Tibial nerve (tissue), 4 donors: Measurements from ENCODE around the gene PVRIG. TPM values are rescaled to one million over a fixed set of nuclear protein-coding genes. Genes with fewer than 3 reads are reported as not detected.
"Not testable (repeated sequence)": the region's sequence is repeated elsewhere in the genome, so short reads cannot be mapped to it uniquely, and the experiment has no call there.

ENCODE experiments used
- DNase-seq, 2 donors: peaks; one replicate each; pipeline ENCODE4 v3.0.0-alpha.2; 2019; ENCODE audit warnings: low spot score in 2 of 2
- H3K27ac ChIP-seq, 4 donors: fragments of 200-600 bp; sonication (generic) in 3 of 4; one replicate each; pipeline ENCODE4 v1.5.1; 2017 to 2019; ENCODE audit warnings: mild to moderate bottlenecking in 1 of 4
- H3K27me3 ChIP-seq, 2 donors: fragments of 200-600 bp; sonication (generic) in 1 of 2; one replicate each; pipeline versions ENCODE4 v1.5.1 to v1.6.0; 2017 to 2019
- H3K36me3 ChIP-seq, 3 donors: fragments of 200-600 bp; sonication (generic); one replicate each; pipeline ENCODE4 v1.5.1; 2018 to 2019
- H3K4me1 ChIP-seq, 4 donors: fragments of 200-600 bp; sonication (generic) in 3 of 4; one replicate each; pipeline ENCODE4 v1.5.1; 2017 to 2019
- H3K4me3 ChIP-seq, 4 donors: fragments of 200-600 bp; sonication (generic) in 3 of 4; one replicate each; pipeline ENCODE4 v1.5.1; 2017 to 2019; ENCODE audit warnings: mild to moderate bottlenecking in 1 of 4, moderate library complexity in 1 of 4
- H3K9me3 ChIP-seq, 4 donors: fragments of 200-600 bp; sonication (generic) in 3 of 4; one replicate each; pipeline ENCODE4 v1.5.1; 2017 to 2019
- EP300 ChIP-seq, 2 donors: sonication (generic); formaldehyde crosslinking; IDR thresholded peaks; one replicate each; pipeline ENCODE4 v1.6.1; 2017; ENCODE audit warnings: antibody characterized with exemption in 2 of 2, mild to moderate bottlenecking in 1 of 2
- POLR2A ChIP-seq, 2 donors: fragments of 450-650 bp; IDR thresholded peaks; one replicate each; pipeline ENCODE4 v1.6.1; 2017; ENCODE audit warnings: antibody characterized with exemption in 2 of 2, mild to moderate bottlenecking in 2 of 2, moderate library complexity in 2 of 2
- WGBS, 2 donors: methylation state at CpG; one replicate each; pipeline ENCODE4 v1.1.5; 2018; 5-methylcytosine and 5-hydroxymethylcytosine counted together
- total RNA-seq, 4 donors: library from RNA; depleted of rRNA; stranded (reverse); fragments of >200 nt; gene quantifications; one replicate each; pipeline ENCODE4 v1.1.0, GENCODE V29; 2016
- TF ChIP-seq, protein P1 (sequence below), 5 experiments: fragments of 200-600 bp in 3 of 5; fragments of 450-650 bp in 2 of 5; sonication (generic) in 3 of 5; IDR thresholded peaks; one replicate each; pipeline ENCODE4 v1.5.1; 2016 to 2019; ENCODE audit warnings: antibody characterized with exemption in 5 of 5, mild to moderate bottlenecking in 3 of 5, moderate library complexity in 2 of 5

The PVRIG gene
- total RNA-seq, 4 donors from 2014 or later, result 0.78 TPM; not detected in 3

GRCh38 chr7:100174582-100174981, 45.2 kb upstream of the PVRIG start:
- no peak for DNase-seq
- Histone ChIP-seq H3K4me3 (no peak overlapping the region), H3K9me3 (no peaks in the 10 kb centered on the region), H3K27ac (no peak overlapping the region), H3K27me3 (peaks cover 0 to 12% of the 10 kb centered on the region in 2 donors), H3K36me3 (no peaks in the 10 kb centered on the region), H3K4me1 (peaks cover 0 to 34% (median 18%) of the 10 kb centered on the region in 4 donors)
- 77 to 83% methylated on average over 5 of the region's 5 CpGs for WGBS, 2 donors
- no peak for TF ChIP-seq EP300 (IDR thresholded peaks at IDR 0.05)
- TF ChIP-seq, protein P1, sequence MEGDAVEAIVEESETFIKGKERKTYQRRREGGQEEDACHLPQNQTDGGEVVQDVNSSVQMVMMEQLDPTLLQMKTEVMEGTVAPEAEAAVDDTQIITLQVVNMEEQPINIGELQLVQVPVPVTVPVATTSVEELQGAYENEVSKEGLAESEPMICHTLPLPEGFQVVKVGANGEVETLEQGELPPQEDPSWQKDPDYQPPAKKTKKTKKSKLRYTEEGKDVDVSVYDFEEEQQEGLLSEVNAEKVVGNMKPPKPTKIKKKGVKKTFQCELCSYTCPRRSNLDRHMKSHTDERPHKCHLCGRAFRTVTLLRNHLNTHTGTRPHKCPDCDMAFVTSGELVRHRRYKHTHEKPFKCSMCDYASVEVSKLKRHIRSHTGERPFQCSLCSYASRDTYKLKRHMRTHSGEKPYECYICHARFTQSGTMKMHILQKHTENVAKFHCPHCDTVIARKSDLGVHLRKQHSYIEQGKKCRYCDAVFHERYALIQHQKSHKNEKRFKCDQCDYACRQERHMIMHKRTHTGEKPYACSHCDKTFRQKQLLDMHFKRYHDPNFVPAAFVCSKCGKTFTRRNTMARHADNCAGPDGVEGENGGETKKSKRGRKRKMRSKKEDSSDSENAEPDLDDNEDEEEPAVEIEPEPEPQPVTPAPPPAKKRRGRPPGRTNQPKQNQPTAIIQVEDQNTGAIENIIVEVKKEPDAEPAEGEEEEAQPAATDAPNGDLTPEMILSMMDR (IDR thresholded peaks at IDR 0.05), result no peak
- TF ChIP-seq POLR2A (IDR thresholded peaks at IDR 0.05), result no peak

DNA sequence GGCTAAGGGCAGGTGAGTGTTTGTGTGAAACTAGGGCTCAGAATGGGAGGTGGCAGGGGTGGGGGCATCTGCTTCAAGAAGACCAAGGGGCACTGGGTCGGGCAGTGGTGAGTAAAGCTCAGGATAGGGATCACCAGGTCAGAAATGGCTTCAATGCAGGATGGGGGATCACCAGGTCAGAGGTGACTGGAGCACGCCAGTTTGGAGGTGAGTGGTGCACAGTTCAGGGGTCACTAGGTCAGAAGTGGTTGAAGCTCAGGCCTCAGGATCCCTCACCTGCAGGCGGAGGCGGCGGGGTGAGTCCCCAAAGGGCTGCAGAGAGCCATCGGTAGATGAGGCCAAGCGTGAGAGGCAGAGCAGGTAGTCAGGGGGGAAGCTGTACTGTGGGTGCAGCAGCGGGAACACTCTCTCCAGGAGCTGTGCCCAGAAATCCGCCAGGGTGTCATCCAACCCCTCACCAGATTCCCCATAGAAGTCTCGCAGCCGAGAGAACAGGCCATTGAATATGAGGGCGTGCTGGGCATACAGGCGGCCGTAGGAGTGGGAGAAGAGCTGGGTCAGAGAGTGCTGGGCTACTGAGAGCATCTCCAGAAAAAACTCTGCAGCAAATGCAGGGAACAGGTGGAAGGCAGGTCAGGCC, 44.3 kb upstream of the PVRIG start:
- peaks cover 0 to 12% of the 10 kb centered on the region in 2 donors for H3K27me3 ChIP-seq
- no peak for DNase-seq
- H3K4me1 ChIP-seq, result peaks cover 0 to 34% (median 18%) of the 10 kb centered on the region in 4 donors
- no peak overlapping the region for H3K27ac ChIP-seq
- no peak overlapping the region for H3K4me3 ChIP-seq
- TF ChIP-seq POLR2A (IDR thresholded peaks at IDR 0.05), result no peak
- TF ChIP-seq, protein P1 (IDR thresholded peaks at IDR 0.05), result no peak
- TF ChIP-seq EP300 (IDR thresholded peaks at IDR 0.05), result no peak
- no peaks in the 10 kb centered on the region for H3K9me3 ChIP-seq
- 88 to 93% methylated on average over 14 of the region's 14 CpGs for WGBS, 2 donors
- H3K36me3 ChIP-seq, result no peaks in the 10 kb centered on the region

- DNase-seq, result no peak
- Histone ChIP-seq H3K4me1 (peaks cover 0 to 26% (median 11%) of the 10 kb centered on the region in 4 donors), H3K4me3 (peak overlapping the region; percentile 41 to 51 (median 46)), H3K27ac (peak overlapping the region in 2 of 4 donors; percentile 29 to 42), H3K36me3 (no peaks in the 10 kb centered on the region), H3K9me3 (no peaks in the 10 kb centered on the region), H3K27me3 (peaks cover 0 to 8% of the 10 kb centered on the region in 2 donors)
- TF ChIP-seq POLR2A (IDR thresholded peaks at IDR 0.05) (no peak), EP300 (IDR thresholded peaks at IDR 0.05) (no peak)
- TF ChIP-seq, protein P1 (IDR thresholded peaks at IDR 0.05), result no peak
- 49 to 51% methylated on average over 14 of the region's 14 CpGs for WGBS, 2 donors
Observed at GRCh38 chr7:100176096-100177044, 43.4 kb upstream of the PVRIG start.

GRCh38 chr7:100177045-100178001, 42.4 kb upstream of the PVRIG start, which contains the start of the genes GPC2 and STAG3:
Gene GPC2, minus strand, starts transcription at chr7:100177381. Its CDS starts 182 bp downstream, at chr7:100177199.
Gene STAG3, plus strand, starts transcription at chr7:100177918. Its CDS starts 2,639 bp downstream, at chr7:100180557.
- TF ChIP-seq POLR2A (IDR thresholded peaks at IDR 0.05) (no peak), EP300 (IDR thresholded peaks at IDR 0.05) (peak in 1 of 2 donors; percentile 32)
- TF ChIP-seq, protein P1 (IDR thresholded peaks at IDR 0.05), result no peak
- Histone ChIP-seq H3K4me1 (peaks cover 0 to 18% (median 6%) of the 10 kb centered on the region in 4 donors), H3K9me3 (no peaks in the 10 kb centered on the region), H3K27me3 (no peaks in the 10 kb centered on the region), H3K4me3 (peak within 1 kb of the TSS; percentile 41 to 51 (median 46)), H3K27ac (peak within 1 kb of the TSS in 3 of 4 donors; percentile 21 to 42 (median 29)), H3K36me3 (no peaks in the 10 kb centered on the region)
- WGBS, 2 donors, result 4% methylated on average over 71 to 74 of the region's 78 CpGs
- peak; percentile 86 to 95 for DNase-seq

GRCh38 chr7:100180084-100180483, 39.7 kb upstream of the PVRIG start:
- H3K4me1 ChIP-seq, result peaks cover 0 to 18% (median 6%) of the 10 kb centered on the region in 4 donors
- not testable (repeated sequence) for H3K27me3 ChIP-seq, H3K4me3 ChIP-seq, H3K36me3 ChIP-seq, H3K27ac ChIP-seq, H3K9me3 ChIP-seq, DNase-seq
- WGBS, 2 donors, result 95 to 96% methylated on average over 3 of the region's 3 CpGs

GRCh38 chr7:100182616-100183015, 37.1 kb upstream of the PVRIG start:
- H3K4me1 ChIP-seq, H3K9me3 ChIP-seq, H3K36me3 ChIP-seq, H3K27ac ChIP-seq, H3K27me3 ChIP-seq, DNase-seq, H3K4me3 ChIP-seq: not testable (repeated sequence)
- 81 to 86% methylated on average over 6 of the region's 6 CpGs for WGBS, 2 donors

- H3K4me3 ChIP-seq, H3K27me3 ChIP-seq, H3K9me3 ChIP-seq, H3K27ac ChIP-seq, H3K36me3 ChIP-seq, DNase-seq, H3K4me1 ChIP-seq: not testable (repeated sequence)
- WGBS, 2 donors, result 87 to 89% methylated on average over 6 of the region's 6 CpGs
Observed at GRCh38 chr7:100183090-100183489, 36.7 kb upstream of the PVRIG start.
